ENCODE results near the gene AGTPBP1. TPM values are rescaled to one million over a fixed set of nuclear protein-coding genes. Genes with fewer than 3 reads are reported as not detected.

The AGTPBP1 gene
- total RNA-seq, 1 donor from 2014 or later, result 25.1 TPM

GRCh38 chr9:85745203-85745602 lies 3.4 kb upstream of the AGTPBP1 start:
- DNase-seq (ENCODE audit: low spot score), result no peak
- Mint-ChIP-seq H3K27ac (ENCODE audit: unreplicated experiment) (no peak overlapping the region), H3K36me3 (ENCODE audit: low read depth) (no peaks in the 10 kb centered on the region), H3K27me3 (ENCODE audit: low read depth) (peaks cover 10% of the 10 kb centered on the region), H3K4me3 (ENCODE audit: unreplicated experiment) (no peak overlapping the region), H3K4me1 (ENCODE audit: low read depth) (peaks cover 15% of the 10 kb centered on the region), H3K9me3 (ENCODE audit: low read depth) (no peaks in the 10 kb centered on the region)
- no peak for TF ChIP-seq CTCF (IDR thresholded peaks at IDR 0.05)

- peaks cover 19% of the 10 kb centered on the region for H3K4me1 Mint-ChIP-seq (ENCODE audit: low read depth)
- H3K36me3 Mint-ChIP-seq (ENCODE audit: low read depth), result no peaks in the 10 kb centered on the region
- TF ChIP-seq CTCF (IDR thresholded peaks at IDR 0.05), result no peak
- H3K9me3 Mint-ChIP-seq (ENCODE audit: low read depth), result no peaks in the 10 kb centered on the region
- H3K27ac Mint-ChIP-seq (ENCODE audit: unreplicated experiment), result no peak overlapping the region
- no peak overlapping the region for H3K4me3 Mint-ChIP-seq (ENCODE audit: unreplicated experiment)
- peaks cover 10% of the 10 kb centered on the region for H3K27me3 Mint-ChIP-seq (ENCODE audit: low read depth)
- DNase-seq (ENCODE audit: low spot score), result no peak
Measured at GRCh38 chr9:85744480-85744879, 2.7 kb upstream of the AGTPBP1 start.

- peak overlapping the region; percentile 6 for H3K27ac Mint-ChIP-seq (ENCODE audit: unreplicated experiment)
- H3K9me3 Mint-ChIP-seq (ENCODE audit: low read depth), result no peaks in the 10 kb centered on the region
- no peak for TF ChIP-seq CTCF (IDR thresholded peaks at IDR 0.05)
- DNase-seq (ENCODE audit: low spot score), result no peak
- H3K4me3 Mint-ChIP-seq (ENCODE audit: unreplicated experiment), result no peak overlapping the region
- H3K36me3 Mint-ChIP-seq (ENCODE audit: low read depth), result no peaks in the 10 kb centered on the region
- H3K27me3 Mint-ChIP-seq (ENCODE audit: low read depth), result peaks cover 9% of the 10 kb centered on the region
- peaks cover 19% of the 10 kb centered on the region for H3K4me1 Mint-ChIP-seq (ENCODE audit: low read depth)
Measured at GRCh38 chr9:85743275-85744128, 1.7 kb upstream of the AGTPBP1 start.

GRCh38 chr9:85742597-85742936 lies 813 bp upstream of the AGTPBP1 start:
- peak overlapping the region; percentile 91 for H3K27ac Mint-ChIP-seq (ENCODE audit: unreplicated experiment)
- no peak for TF ChIP-seq CTCF (IDR thresholded peaks at IDR 0.05)
- H3K4me3 Mint-ChIP-seq (ENCODE audit: unreplicated experiment), result peak overlapping the region; percentile 83
- H3K4me1 Mint-ChIP-seq (ENCODE audit: low read depth), result peaks cover 19% of the 10 kb centered on the region
- no peak for DNase-seq (ENCODE audit: low spot score)
- H3K36me3 Mint-ChIP-seq (ENCODE audit: low read depth), result no peaks in the 10 kb centered on the region
- peaks cover 2% of the 10 kb centered on the region for H3K27me3 Mint-ChIP-seq (ENCODE audit: low read depth)
- no peaks in the 10 kb centered on the region for H3K9me3 Mint-ChIP-seq (ENCODE audit: low read depth)

GRCh38 chr9:85741095-85741874 lies 469 bp downstream of the AGTPBP1 start:
- peak; percentile 94 for DNase-seq (ENCODE audit: low spot score)
- peak overlapping the region; percentile 88 for H3K4me3 Mint-ChIP-seq (ENCODE audit: unreplicated experiment)
- H3K9me3 Mint-ChIP-seq (ENCODE audit: low read depth), result no peaks in the 10 kb centered on the region
- H3K36me3 Mint-ChIP-seq (ENCODE audit: low read depth), result no peaks in the 10 kb centered on the region
- TF ChIP-seq CTCF (IDR thresholded peaks at IDR 0.05), result no peak
- H3K27me3 Mint-ChIP-seq (ENCODE audit: low read depth), result peaks cover 2% of the 10 kb centered on the region
- peaks cover 19% of the 10 kb centered on the region for H3K4me1 Mint-ChIP-seq (ENCODE audit: low read depth)
- H3K27ac Mint-ChIP-seq (ENCODE audit: unreplicated experiment), result peak overlapping the region; percentile 89

Data from chondrocyte (in vitro differentiated cells).